ENCODE measurements around the gene PCOLCE2.

The PCOLCE2 gene

GRCh38 chr3:142888481-142889211, at the start of gene PCOLCE2:
TSS of gene PCOLCE2 (minus strand) at chr3:142889083. CDS start at chr3:142888896, 187 bp downstream.
- no peak for DNase-seq (ENCODE audit: low spot score)

GRCh38 chr3:142935963-142936362, 47.1 kb upstream of the PCOLCE2 start:
- no peak for DNase-seq (ENCODE audit: low spot score)

- no peak for DNase-seq (ENCODE audit: low spot score)
Measured at GRCh38 chr3:142934887-142935269, 46.0 kb upstream of the PCOLCE2 start.

GRCh38 chr3:142934128-142934886, 45.4 kb upstream of the PCOLCE2 start:
- DNase-seq (ENCODE audit: low spot score) = no peak

- DNase-seq (ENCODE audit: low spot score) = peak; percentile 64
Measured at GRCh38 chr3:142931222-142931621, 42.3 kb upstream of the PCOLCE2 start.

- no peak for DNase-seq (ENCODE audit: low spot score)
Measured at GRCh38 chr3:142930463-142930862, 41.6 kb upstream of the PCOLCE2 start.

GRCh38 chr3:142929890-142930289, 41.0 kb upstream of the PCOLCE2 start:
- DNase-seq (ENCODE audit: low spot score) = no peak

- DNase-seq (ENCODE audit: low spot score) = peak; percentile 77
Measured at GRCh38 chr3:142929109-142929508, 40.2 kb upstream of the PCOLCE2 start.

- no peak for DNase-seq (ENCODE audit: low spot score)
Measured at GRCh38 chr3:142926368-142926944, 37.6 kb upstream of the PCOLCE2 start.

- DNase-seq (ENCODE audit: low spot score) = no peak
Measured at GRCh38 chr3:142925140-142925539, 36.3 kb upstream of the PCOLCE2 start.

GRCh38 chr3:142923694-142924093, 34.8 kb upstream of the PCOLCE2 start:
- no peak for DNase-seq (ENCODE audit: low spot score)

GRCh38 chr3:142916605-142917004, 27.7 kb upstream of the PCOLCE2 start:
- no peak for DNase-seq (ENCODE audit: low spot score)

- peak; percentile 13 for DNase-seq (ENCODE audit: low spot score)
Measured at GRCh38 chr3:142915636-142916035, 26.8 kb upstream of the PCOLCE2 start.

- DNase-seq (ENCODE audit: low spot score) = no peak
Measured at GRCh38 chr3:142914286-142914811, 25.5 kb upstream of the PCOLCE2 start.

GRCh38 chr3:142913432-142913831, 24.5 kb upstream of the PCOLCE2 start:
- no peak for DNase-seq (ENCODE audit: low spot score)

- DNase-seq (ENCODE audit: low spot score) = no peak
Measured at GRCh38 chr3:142912402-142913172, 23.7 kb upstream of the PCOLCE2 start.

GRCh38 chr3:142910280-142910679, 21.4 kb upstream of the PCOLCE2 start:
- DNase-seq (ENCODE audit: low spot score) = no peak

GRCh38 chr3:142909282-142909681, 20.4 kb upstream of the PCOLCE2 start:
- no peak for DNase-seq (ENCODE audit: low spot score)

GRCh38 chr3:142907996-142908395, 19.1 kb upstream of the PCOLCE2 start:
- DNase-seq (ENCODE audit: low spot score) = no peak

GRCh38 chr3:142904639-142905436, 16.0 kb upstream of the PCOLCE2 start:
- DNase-seq (ENCODE audit: low spot score) = peak; percentile 62

GRCh38 chr3:142902356-142902755, 13.5 kb upstream of the PCOLCE2 start:
- no peak for DNase-seq (ENCODE audit: low spot score)

Data from NAMALWA (cell line).